ENCODE data around the gene DOCK3.

The DOCK3 gene

DNA sequence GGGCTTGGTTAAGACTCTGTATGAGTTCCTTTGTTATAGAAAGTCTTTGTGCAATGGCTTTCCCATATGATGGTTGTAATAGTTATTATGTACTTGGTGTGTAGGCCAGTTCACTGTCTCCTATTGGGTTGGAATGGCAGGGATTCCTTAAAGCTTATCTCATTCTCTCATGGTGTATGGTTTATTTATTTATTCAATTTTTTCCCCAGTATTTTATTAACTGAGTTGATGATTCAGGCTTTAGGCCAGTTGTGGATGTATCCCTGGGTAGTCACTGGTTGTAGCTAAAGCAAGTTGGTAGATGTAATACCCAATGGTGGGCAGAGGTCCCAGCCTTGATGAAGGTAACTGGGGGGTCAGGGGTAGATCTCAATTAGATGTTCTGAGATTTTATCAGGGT, 349.4 kb downstream of the DOCK3 start:
- TF ChIP-seq POLR2AphosphoS5 (IDR thresholded peaks at IDR 0.05; ENCODE audit: low read depth, low read length) (no peak), FOXP2 (optimal IDR thresholded peaks at IDR 0.05; ENCODE audit: borderline replicate concordance, extremely low read depth, extremely low read length, insufficient read depth) (no peak), SIN3A (IDR thresholded peaks at IDR 0.05; ENCODE audit: borderline replicate concordance, insufficient read depth, low read length) (no peak), TAF1 (IDR thresholded peaks at IDR 0.05; ENCODE audit: borderline replicate concordance, insufficient read depth, low read length) (no peak)
- TF ChIP-seq, protein P1, sequence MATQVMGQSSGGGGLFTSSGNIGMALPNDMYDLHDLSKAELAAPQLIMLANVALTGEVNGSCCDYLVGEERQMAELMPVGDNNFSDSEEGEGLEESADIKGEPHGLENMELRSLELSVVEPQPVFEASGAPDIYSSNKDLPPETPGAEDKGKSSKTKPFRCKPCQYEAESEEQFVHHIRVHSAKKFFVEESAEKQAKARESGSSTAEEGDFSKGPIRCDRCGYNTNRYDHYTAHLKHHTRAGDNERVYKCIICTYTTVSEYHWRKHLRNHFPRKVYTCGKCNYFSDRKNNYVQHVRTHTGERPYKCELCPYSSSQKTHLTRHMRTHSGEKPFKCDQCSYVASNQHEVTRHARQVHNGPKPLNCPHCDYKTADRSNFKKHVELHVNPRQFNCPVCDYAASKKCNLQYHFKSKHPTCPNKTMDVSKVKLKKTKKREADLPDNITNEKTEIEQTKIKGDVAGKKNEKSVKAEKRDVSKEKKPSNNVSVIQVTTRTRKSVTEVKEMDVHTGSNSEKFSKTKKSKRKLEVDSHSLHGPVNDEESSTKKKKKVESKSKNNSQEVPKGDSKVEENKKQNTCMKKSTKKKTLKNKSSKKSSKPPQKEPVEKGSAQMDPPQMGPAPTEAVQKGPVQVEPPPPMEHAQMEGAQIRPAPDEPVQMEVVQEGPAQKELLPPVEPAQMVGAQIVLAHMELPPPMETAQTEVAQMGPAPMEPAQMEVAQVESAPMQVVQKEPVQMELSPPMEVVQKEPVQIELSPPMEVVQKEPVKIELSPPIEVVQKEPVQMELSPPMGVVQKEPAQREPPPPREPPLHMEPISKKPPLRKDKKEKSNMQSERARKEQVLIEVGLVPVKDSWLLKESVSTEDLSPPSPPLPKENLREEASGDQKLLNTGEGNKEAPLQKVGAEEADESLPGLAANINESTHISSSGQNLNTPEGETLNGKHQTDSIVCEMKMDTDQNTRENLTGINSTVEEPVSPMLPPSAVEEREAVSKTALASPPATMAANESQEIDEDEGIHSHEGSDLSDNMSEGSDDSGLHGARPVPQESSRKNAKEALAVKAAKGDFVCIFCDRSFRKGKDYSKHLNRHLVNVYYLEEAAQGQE (IDR thresholded peaks at IDR 0.05; ENCODE audit: insufficient read depth in 1 of 2, low read depth in 2 of 2, low read length in 2 of 2), result no peak

DNA sequence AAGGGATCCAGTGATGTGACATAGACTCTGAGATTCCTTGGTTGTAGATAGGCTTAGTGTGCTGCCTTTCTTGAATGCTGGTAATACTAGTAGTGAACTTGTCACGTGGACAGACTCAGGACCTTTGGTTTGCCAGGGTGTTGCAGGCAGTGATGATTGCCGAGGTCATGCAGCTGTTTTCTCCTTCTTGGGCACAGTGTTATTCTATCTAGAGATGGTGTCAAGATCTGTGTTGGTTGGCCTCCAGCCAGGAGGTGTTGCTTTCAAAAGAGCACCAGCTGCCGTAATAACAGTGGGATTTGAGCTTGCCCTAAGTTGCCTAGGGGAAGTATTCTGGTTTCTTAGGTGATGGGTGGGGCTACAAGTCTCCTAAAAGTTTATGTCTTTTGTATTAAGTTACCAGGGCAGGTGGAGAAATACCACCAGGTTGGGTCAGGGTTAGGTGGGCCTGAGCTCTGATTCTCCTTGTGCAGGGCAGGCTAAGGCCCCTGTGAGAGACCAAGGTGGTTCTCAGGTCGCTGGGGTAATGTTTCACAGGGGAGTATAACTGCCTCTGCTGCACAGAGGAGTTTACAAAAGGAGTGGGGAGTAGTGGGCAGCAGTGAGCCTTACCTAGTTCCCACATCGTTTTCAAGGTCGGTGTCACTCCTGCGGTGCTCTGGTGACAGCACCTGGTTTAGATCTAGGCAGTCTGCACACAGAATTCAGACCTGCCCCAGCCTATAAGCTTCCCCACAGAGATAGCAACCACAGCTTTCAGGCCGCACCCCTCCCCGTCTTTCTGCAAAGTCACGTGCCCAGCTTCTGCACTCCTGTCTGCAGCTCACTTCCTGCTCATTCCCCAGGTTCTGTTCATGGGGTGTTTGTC, 350.3 kb downstream of the DOCK3 start:
- TF ChIP-seq SIN3A (IDR thresholded peaks at IDR 0.05; ENCODE audit: borderline replicate concordance, insufficient read depth, low read length) (no peak), TAF1 (IDR thresholded peaks at IDR 0.05; ENCODE audit: borderline replicate concordance, insufficient read depth, low read length) (no peak), POLR2AphosphoS5 (IDR thresholded peaks at IDR 0.05; ENCODE audit: low read depth, low read length) (no peak), FOXP2 (optimal IDR thresholded peaks at IDR 0.05; ENCODE audit: borderline replicate concordance, extremely low read depth, extremely low read length, insufficient read depth) (no peak)
- TF ChIP-seq, protein P1 (IDR thresholded peaks at IDR 0.05; ENCODE audit: insufficient read depth in 1 of 2, low read depth in 2 of 2, low read length in 2 of 2), result no peak

DNA sequence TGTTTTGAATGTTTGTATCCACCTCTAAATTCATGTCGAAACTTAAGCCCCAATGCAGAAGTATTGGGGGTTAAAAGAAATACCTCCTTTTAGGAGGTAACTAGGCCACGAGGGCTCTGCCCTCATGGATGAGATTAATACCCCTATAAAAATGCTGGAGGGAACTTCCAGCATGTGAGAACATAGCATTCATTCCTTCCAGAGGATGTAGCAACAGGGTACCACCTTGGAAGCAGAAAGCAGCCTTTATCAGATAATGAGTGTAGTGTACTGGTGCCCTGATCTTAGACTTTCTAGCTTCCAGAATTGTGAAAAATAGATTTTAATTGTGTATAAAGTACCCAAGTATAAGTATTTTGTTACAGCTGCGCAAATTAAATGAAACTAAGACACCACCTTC, 356.9 kb downstream of the DOCK3 start:
- TF ChIP-seq, protein P1 (IDR thresholded peaks at IDR 0.05; ENCODE audit: insufficient read depth in 1 of 2, low read depth in 2 of 2, low read length in 2 of 2), result no peak
- no peak for TF ChIP-seq FOXP2 (optimal IDR thresholded peaks at IDR 0.05; ENCODE audit: borderline replicate concordance, extremely low read depth, extremely low read length, insufficient read depth)
- TF ChIP-seq POLR2AphosphoS5 (IDR thresholded peaks at IDR 0.05; ENCODE audit: low read depth, low read length), result no peak
- TF ChIP-seq SIN3A (IDR thresholded peaks at IDR 0.05; ENCODE audit: borderline replicate concordance, insufficient read depth, low read length), result no peak
- no peak for TF ChIP-seq TAF1 (IDR thresholded peaks at IDR 0.05; ENCODE audit: borderline replicate concordance, insufficient read depth, low read length)

DNA sequence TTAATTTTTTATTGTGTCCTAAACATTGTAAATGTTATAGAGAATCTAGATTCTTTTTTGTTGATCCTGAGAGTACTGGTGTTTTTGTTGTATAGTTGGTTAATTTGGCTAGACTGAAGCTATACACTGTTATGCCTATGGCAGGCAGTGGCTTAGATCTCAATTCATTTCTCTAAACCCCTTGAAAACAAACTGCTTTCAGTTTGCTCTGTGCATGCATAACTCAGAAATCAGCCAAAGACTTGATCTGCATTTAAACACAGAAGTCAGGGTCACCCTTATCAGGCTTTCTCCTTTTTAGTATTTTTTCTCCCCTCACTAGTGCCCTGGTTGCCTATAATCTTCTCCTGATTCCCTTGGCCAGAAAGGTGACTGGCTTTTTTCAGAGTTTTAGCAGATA, 360.9 kb downstream of the DOCK3 start:
- TF ChIP-seq FOXP2 (optimal IDR thresholded peaks at IDR 0.05; ENCODE audit: borderline replicate concordance, extremely low read depth, extremely low read length, insufficient read depth), result no peak

DNA sequence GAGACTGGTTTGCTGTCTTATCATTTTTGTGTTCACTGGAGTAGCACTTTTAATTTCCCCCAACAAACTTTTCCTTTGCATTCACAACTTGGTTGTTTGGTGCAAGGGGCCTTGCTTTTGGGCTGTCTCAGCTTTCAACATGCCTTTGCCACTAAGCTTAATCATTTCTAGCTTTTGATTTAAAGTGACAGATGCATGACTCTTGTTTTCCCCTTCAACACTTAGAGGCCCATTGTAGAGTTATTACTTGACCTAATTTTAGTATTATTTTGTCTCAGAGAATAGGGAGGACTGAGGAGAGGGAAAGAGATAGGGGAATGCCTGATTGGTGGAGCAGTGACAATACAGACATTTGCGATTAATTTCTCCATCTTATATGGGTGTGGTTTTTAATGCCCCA, 370.3 kb downstream of the DOCK3 start:
- TF ChIP-seq POLR2AphosphoS5 (IDR thresholded peaks at IDR 0.05; ENCODE audit: low read depth, low read length) (no peak), FOXP2 (optimal IDR thresholded peaks at IDR 0.05; ENCODE audit: borderline replicate concordance, extremely low read depth, extremely low read length, insufficient read depth) (no peak), SIN3A (IDR thresholded peaks at IDR 0.05; ENCODE audit: borderline replicate concordance, insufficient read depth, low read length) (no peak), TAF1 (IDR thresholded peaks at IDR 0.05; ENCODE audit: borderline replicate concordance, insufficient read depth, low read length) (no peak)
- TF ChIP-seq, protein P1 (IDR thresholded peaks at IDR 0.05; ENCODE audit: insufficient read depth in 1 of 2, low read depth in 2 of 2, low read length in 2 of 2), result no peak

All from PFSK-1 (cell line).